Liver (tissue), 9 donors: ENCODE results near the gene ST8SIA1. TPM values are rescaled to one million over a fixed set of nuclear protein-coding genes. Genes with fewer than 3 reads are reported as not detected.

Experiments used
- DNase-seq: peaks from one replicate; pipeline ENCODE4 v3.0.0-alpha.2; 2017; ENCODE audit warnings: low spot score
- H3K27ac ChIP-seq, 2 donors: one replicate each; pipeline ENCODE4 v1.7.0; 2013; ENCODE audit warnings: inconsistent platforms in 2 of 2, low read length in 2 of 2, control low read depth in 1 of 2, low read depth in 1 of 2, mild to moderate bottlenecking in 1 of 2
- H3K27me3 ChIP-seq, 4 donors: one replicate each; pipeline versions ENCODE4 v1.6.1 to v1.7.0; 2013; ENCODE audit warnings: low read length in 3 of 4, inconsistent platforms in 1 of 4, mild to moderate bottlenecking in 1 of 4, moderate library complexity in 1 of 4; ENCODE audit not compliant: control insufficient read depth in 4 of 4, insufficient read depth in 4 of 4
- H3K36me3 ChIP-seq, 4 donors: one replicate each; pipeline versions ENCODE4 v1.6.1 to v1.7.0; 2013; ENCODE audit warnings: low read length in 3 of 4, mild to moderate bottlenecking in 3 of 4, low read depth in 1 of 4, moderate library complexity in 1 of 4; ENCODE audit not compliant: control insufficient read depth in 4 of 4, insufficient read depth in 3 of 4
- H3K4me1 ChIP-seq, 4 donors: one replicate each; pipeline versions ENCODE4 v1.6.1 to v1.7.0; 2013; ENCODE audit warnings: low read length in 3 of 4, mild to moderate bottlenecking in 3 of 4, moderate library complexity in 1 of 4; ENCODE audit not compliant: control insufficient read depth in 4 of 4, insufficient read depth in 4 of 4
- H3K4me3 ChIP-seq, 3 donors: one replicate each; pipeline versions ENCODE4 v1.6.1 to v1.7.0; 2013; ENCODE audit warnings: low read length in 3 of 3, control low read depth in 1 of 3, low read depth in 1 of 3, mild to moderate bottlenecking in 1 of 3
- H3K9ac ChIP-seq, 2 donors: one replicate each; pipeline ENCODE4 v1.7.0; 2013; ENCODE audit warnings: low read length in 2 of 2, mild to moderate bottlenecking in 2 of 2, moderate library complexity in 2 of 2, control low read depth in 1 of 2, low read depth in 1 of 2
- H3K9me3 ChIP-seq, 4 donors: one replicate each; pipeline versions ENCODE4 v1.6.1 to v1.7.0; 2013; ENCODE audit warnings: low read length in 3 of 4; ENCODE audit not compliant: control insufficient read depth in 4 of 4
- EGR1 ChIP-seq, 2 donors: IDR thresholded peaks; 2 replicates each; pipeline ENCODE4 v1.6.1; 2016 to 2018; ENCODE audit warnings: antibody characterized with exemption in 2 of 2, low read depth in 2 of 2
- FOXA2 ChIP-seq: IDR thresholded peaks from 2 replicates; pipeline ENCODE4 v1.6.1; 2016; ENCODE audit warnings: antibody characterized with exemption
- HNF4G ChIP-seq: IDR thresholded peaks from 2 replicates; pipeline ENCODE4 v1.6.1; 2016; ENCODE audit warnings: antibody characterized with exemption
- NR2F2 ChIP-seq: IDR thresholded peaks from 2 replicates; pipeline ENCODE4 v1.6.1; 2016; ENCODE audit warnings: antibody characterized with exemption
- SP1 ChIP-seq: IDR thresholded peaks from 2 replicates; pipeline ENCODE4 v1.6.1; 2018; ENCODE audit warnings: antibody characterized with exemption, mild to moderate bottlenecking
- TAF1 ChIP-seq: conservative IDR thresholded peaks from 2 replicates; pipeline ENCODE4 v1.6.1; 2016; ENCODE audit warnings: antibody characterized with exemption, mild to moderate bottlenecking
- WGBS: extraction: QIAGEN DNeasy Blood & Tissue Kit; methylation state at CpG from one replicate; pipeline ENCODE4 v1.1.7; 2013; 5-methylcytosine and 5-hydroxymethylcytosine counted together
- polyA plus RNA-seq, 2 donors: library from polyadenylated mRNA; stranded (reverse) in 1 of 2; unstranded in 1 of 2; fragments of 200-250 nt in 1 of 2; fragments of >200 nt in 1 of 2; fragmentation: Nextera tagmentation in 1 of 2; extraction: Ambion mirVana in 1 of 2; gene quantifications; one replicate each; pipeline versions ENCODE4 v1.2.1 to v1.2.3, GENCODE V29; 2013 to 2015
- total RNA-seq, 2 donors: library from RNA; depleted of rRNA; stranded (reverse); fragments of >200 nt; gene quantifications; one replicate each; pipeline ENCODE4 v1.2.3, GENCODE V29; 2014
- TF ChIP-seq, protein P1 (sequence below): IDR thresholded peaks from 2 replicates; pipeline ENCODE4 v1.6.1; 2016; ENCODE audit warnings: antibody characterized with exemption
- TF ChIP-seq, protein P2 (sequence below): IDR thresholded peaks from 2 replicates; pipeline ENCODE4 v1.6.1; 2016; ENCODE audit warnings: antibody characterized with exemption
- TF ChIP-seq, protein P3 (sequence below): IDR thresholded peaks from 2 replicates; pipeline ENCODE4 v1.6.1; 2016; ENCODE audit warnings: antibody characterized with exemption, mild to moderate bottlenecking
- TF ChIP-seq, protein P4 (sequence below): fragments of 150-350 bp; IDR thresholded peaks from 2 replicates; pipeline ENCODE4 v1.5.1; 2017; ENCODE audit warnings: improper control_type of control experiment, low read depth, low read length; ENCODE audit not compliant: missing input control
- donor health status: healthy.
- donor health status: healthy.
- donor health status: healthy.
- donor health status: healthy.
- donor health status: healthy.

Gene ST8SIA1
- total and polyA plus RNA-seq, 4 donors, result 0.02 to 1.0 (median 0.17) TPM; not detected in 1

DNA sequence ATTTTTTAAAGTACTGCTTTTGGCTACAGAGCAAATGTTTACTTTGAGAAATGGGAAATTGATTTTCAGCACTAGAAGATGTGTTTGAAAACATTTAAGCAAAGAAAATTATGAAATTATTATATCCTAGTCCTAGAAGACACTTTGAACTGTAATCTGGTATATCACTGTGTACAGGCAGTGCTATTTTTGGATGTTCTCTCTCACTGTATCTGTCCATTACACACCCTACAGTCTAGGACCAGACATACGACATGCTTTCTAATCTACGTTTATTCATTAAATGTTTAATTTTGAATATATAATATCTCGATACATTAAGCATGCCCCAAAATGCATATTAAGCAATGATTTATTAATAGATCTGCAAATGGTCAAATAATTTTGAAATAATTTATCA is 82.5 kb downstream of the ST8SIA1 start:
- Histone ChIP-seq H3K4me3 (no peak overlapping the region), H3K9ac (no peak overlapping the region), H3K27me3 (no peaks in the 10 kb centered on the region), H3K4me1 (no peaks in the 10 kb centered on the region), H3K27ac (no peak overlapping the region), H3K36me3 (no peaks in the 10 kb centered on the region), H3K9me3 (no peaks in the 10 kb centered on the region)
- 84% methylated on average over 3 of the region's 3 CpGs for WGBS
- no peak for DNase-seq
- TF ChIP-seq SP1, result no peak
- TF ChIP-seq HNF4G, result no peak

DNA sequence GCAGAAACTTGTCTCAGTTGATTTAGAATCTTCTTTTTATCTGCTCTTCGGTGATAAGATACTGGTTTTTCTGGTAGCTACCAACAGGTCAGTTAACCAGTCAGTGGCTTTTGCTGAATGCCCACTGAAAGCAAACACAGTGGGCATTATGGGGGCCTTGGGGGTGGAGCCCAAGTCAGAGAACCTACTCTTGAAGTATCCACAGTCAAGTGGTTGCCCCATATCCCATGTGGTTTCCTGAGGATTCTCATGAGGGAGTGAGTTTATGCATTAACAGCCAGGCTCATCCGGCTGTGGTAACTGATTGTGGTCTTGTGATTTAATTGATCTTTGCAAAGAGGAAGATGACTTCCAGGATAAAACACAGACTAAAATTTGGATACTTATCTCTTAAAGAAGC is 83.7 kb downstream of the ST8SIA1 start:
- DNase-seq, result no peak
- 44% methylated on average over 2 of the region's 2 CpGs for WGBS
- H3K36me3 ChIP-seq, result no peaks in the 10 kb centered on the region
- no peak overlapping the region for H3K9ac ChIP-seq
- H3K4me1 ChIP-seq, result peaks cover 3 to 6% (median 3%) of the 10 kb centered on the region in 4 donors
- H3K9me3 ChIP-seq, result no peaks in the 10 kb centered on the region
- H3K4me3 ChIP-seq, result no peak overlapping the region
- no peak overlapping the region for H3K27ac ChIP-seq
- TF ChIP-seq HNF4G (no peak), FOXA2 (no peak), SP1 (no peak), EGR1 (IDR thresholded peaks at IDR 0.05; ENCODE audit: low read depth in 2 of 2) (no peak), NR2F2 (no peak), TAF1 (no peak)
- TF ChIP-seq, protein P1, sequence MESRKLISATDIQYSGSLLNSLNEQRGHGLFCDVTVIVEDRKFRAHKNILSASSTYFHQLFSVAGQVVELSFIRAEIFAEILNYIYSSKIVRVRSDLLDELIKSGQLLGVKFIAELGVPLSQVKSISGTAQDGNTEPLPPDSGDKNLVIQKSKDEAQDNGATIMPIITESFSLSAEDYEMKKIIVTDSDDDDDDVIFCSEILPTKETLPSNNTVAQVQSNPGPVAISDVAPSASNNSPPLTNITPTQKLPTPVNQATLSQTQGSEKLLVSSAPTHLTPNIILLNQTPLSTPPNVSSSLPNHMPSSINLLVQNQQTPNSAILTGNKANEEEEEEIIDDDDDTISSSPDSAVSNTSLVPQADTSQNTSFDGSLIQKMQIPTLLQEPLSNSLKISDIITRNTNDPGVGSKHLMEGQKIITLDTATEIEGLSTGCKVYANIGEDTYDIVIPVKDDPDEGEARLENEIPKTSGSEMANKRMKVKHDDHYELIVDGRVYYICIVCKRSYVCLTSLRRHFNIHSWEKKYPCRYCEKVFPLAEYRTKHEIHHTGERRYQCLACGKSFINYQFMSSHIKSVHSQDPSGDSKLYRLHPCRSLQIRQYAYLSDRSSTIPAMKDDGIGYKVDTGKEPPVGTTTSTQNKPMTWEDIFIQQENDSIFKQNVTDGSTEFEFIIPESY, result no peak
- TF ChIP-seq, protein P2, sequence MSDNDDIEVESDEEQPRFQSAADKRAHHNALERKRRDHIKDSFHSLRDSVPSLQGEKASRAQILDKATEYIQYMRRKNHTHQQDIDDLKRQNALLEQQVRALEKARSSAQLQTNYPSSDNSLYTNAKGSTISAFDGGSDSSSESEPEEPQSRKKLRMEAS, result no peak
- TF ChIP-seq, protein P3, sequence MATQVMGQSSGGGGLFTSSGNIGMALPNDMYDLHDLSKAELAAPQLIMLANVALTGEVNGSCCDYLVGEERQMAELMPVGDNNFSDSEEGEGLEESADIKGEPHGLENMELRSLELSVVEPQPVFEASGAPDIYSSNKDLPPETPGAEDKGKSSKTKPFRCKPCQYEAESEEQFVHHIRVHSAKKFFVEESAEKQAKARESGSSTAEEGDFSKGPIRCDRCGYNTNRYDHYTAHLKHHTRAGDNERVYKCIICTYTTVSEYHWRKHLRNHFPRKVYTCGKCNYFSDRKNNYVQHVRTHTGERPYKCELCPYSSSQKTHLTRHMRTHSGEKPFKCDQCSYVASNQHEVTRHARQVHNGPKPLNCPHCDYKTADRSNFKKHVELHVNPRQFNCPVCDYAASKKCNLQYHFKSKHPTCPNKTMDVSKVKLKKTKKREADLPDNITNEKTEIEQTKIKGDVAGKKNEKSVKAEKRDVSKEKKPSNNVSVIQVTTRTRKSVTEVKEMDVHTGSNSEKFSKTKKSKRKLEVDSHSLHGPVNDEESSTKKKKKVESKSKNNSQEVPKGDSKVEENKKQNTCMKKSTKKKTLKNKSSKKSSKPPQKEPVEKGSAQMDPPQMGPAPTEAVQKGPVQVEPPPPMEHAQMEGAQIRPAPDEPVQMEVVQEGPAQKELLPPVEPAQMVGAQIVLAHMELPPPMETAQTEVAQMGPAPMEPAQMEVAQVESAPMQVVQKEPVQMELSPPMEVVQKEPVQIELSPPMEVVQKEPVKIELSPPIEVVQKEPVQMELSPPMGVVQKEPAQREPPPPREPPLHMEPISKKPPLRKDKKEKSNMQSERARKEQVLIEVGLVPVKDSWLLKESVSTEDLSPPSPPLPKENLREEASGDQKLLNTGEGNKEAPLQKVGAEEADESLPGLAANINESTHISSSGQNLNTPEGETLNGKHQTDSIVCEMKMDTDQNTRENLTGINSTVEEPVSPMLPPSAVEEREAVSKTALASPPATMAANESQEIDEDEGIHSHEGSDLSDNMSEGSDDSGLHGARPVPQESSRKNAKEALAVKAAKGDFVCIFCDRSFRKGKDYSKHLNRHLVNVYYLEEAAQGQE, result no peak
- TF ChIP-seq, protein P4, sequence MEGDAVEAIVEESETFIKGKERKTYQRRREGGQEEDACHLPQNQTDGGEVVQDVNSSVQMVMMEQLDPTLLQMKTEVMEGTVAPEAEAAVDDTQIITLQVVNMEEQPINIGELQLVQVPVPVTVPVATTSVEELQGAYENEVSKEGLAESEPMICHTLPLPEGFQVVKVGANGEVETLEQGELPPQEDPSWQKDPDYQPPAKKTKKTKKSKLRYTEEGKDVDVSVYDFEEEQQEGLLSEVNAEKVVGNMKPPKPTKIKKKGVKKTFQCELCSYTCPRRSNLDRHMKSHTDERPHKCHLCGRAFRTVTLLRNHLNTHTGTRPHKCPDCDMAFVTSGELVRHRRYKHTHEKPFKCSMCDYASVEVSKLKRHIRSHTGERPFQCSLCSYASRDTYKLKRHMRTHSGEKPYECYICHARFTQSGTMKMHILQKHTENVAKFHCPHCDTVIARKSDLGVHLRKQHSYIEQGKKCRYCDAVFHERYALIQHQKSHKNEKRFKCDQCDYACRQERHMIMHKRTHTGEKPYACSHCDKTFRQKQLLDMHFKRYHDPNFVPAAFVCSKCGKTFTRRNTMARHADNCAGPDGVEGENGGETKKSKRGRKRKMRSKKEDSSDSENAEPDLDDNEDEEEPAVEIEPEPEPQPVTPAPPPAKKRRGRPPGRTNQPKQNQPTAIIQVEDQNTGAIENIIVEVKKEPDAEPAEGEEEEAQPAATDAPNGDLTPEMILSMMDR, result no peak
- H3K27me3 ChIP-seq, result no peaks in the 10 kb centered on the region
